PC-3 (cell line): ENCODE data around the gene MOGAT3.

ENCODE experiments used
- CTCF ChIP-seq: fragments of 300-600 bp; sonication (generic); conservative IDR thresholded peaks from 2 replicates; pipeline ENCODE4 v1.5.1; 2017; ENCODE audit warnings: antibody characterized with exemption, low read depth, mild to moderate bottlenecking, low read length
- EZH2phosphoT487 ChIP-seq: fragments of 300-600 bp; sonication (generic); IDR thresholded peaks from 2 replicates; pipeline ENCODE4 v1.6.1; 2018; ENCODE audit warnings: mild to moderate bottlenecking, antibody characterized with exemption, low read length, borderline replicate concordance

- TF ChIP-seq CTCF = no peak
- no peak for TF ChIP-seq EZH2phosphoT487
These were observed 33.8 kb upstream of the MOGAT3 start for GRCh38 chr7:101234636-101235035.
